GM21360 (cell line): ENCODE measurements around the gene CSF3.

Experiments
- ATAC-seq: cut with Tn5 transposase; IDR thresholded peaks from one replicate; pipeline ENCODE4 v1.9.1; 2021; ENCODE audit warnings: mild to moderate bottlenecking, moderate library complexity; ENCODE audit not compliant: unreplicated experiment

Gene CSF3

GRCh38 chr17:40059729-40060475, 44.7 kb downstream of the CSF3 start:
- no peak for ATAC-seq

GRCh38 chr17:40060887-40061608, 45.8 kb downstream of the CSF3 start:
- no peak for ATAC-seq

GRCh38 chr17:40061609-40062038, 46.4 kb downstream of the CSF3 start:
- ATAC-seq, result no peak

GRCh38 chr17:40062329-40063186, 47.3 kb downstream of the CSF3 start, which contains the start of gene THRA:
Gene THRA, plus strand, starts transcription at chr17:40062965. Its CDS starts 11,524 bp downstream, at chr17:40074489.
- ATAC-seq, result no peak

GRCh38 chr17:40063187-40063771, 48.0 kb downstream of the CSF3 start:
- no peak for ATAC-seq

- no peak for ATAC-seq
Measured at GRCh38 chr17:40063901-40064531, 48.8 kb downstream of the CSF3 start.

- ATAC-seq, result no peak
Measured at GRCh38 chr17:40064971-40065768, 49.9 kb downstream of the CSF3 start.

GRCh38 chr17:40065769-40066510, 50.7 kb downstream of the CSF3 start:
- no peak for ATAC-seq
